Mesendoderm (in vitro differentiated cells): Measurements from ENCODE around the gene PPDPF.

Experiments
- DNase-seq: peaks from one replicate; pipeline ENCODE4 v3.0.0; 2013
- H2AK5ac ChIP-seq: 2 replicates; pipeline ENCODE4 v1.6.1; 2013; ENCODE audit warnings: low read length, inconsistent platforms
- H2BK120ac ChIP-seq: 2 replicates; pipeline ENCODE4 v1.6.1; 2013; ENCODE audit warnings: low read depth, mild to moderate bottlenecking, low read length, moderate library complexity, mixed read lengths
- H2BK15ac ChIP-seq: replicated peaks from 2 replicates; pipeline ENCODE4 v1.6.1; 2013; ENCODE audit warnings: low read depth, mild to moderate bottlenecking, moderate library complexity
- H2BK5ac ChIP-seq: 2 replicates; pipeline ENCODE4 v1.6.1; 2013; ENCODE audit warnings: low read length, inconsistent platforms
- H3K18ac ChIP-seq: 2 replicates; pipeline ENCODE4 v1.6.1; 2013; ENCODE audit warnings: mild to moderate bottlenecking, low read length, mixed read lengths
- H3K23ac ChIP-seq: one replicate; pipeline ENCODE4 v1.6.1; 2013; ENCODE audit warnings: low read length
- H3K27ac ChIP-seq: 2 replicates; pipeline ENCODE4 v1.5.1; 2013; ENCODE audit warnings: low read depth, mild to moderate bottlenecking, inconsistent platforms, low read length, moderate library complexity
- H3K27me3 ChIP-seq: 2 replicates; pipeline ENCODE4 v1.6.1; 2013; ENCODE audit warnings: low read length, control low read depth, mild to moderate bottlenecking, inconsistent platforms; ENCODE audit not compliant: insufficient read depth, poor library complexity
- H3K36me3 ChIP-seq: 2 replicates; pipeline ENCODE4 v1.6.1; 2013; ENCODE audit warnings: low read length, inconsistent platforms; ENCODE audit not compliant: control insufficient read depth, insufficient read depth
- H3K4ac ChIP-seq: one replicate; pipeline ENCODE4 v1.6.1; 2013; ENCODE audit warnings: low read depth, mild to moderate bottlenecking, low read length, moderate library complexity
- H3K4me1 ChIP-seq: 2 replicates; pipeline ENCODE4 v1.6.1; 2013; ENCODE audit warnings: low read depth, low read length, inconsistent platforms; ENCODE audit not compliant: control insufficient read depth
- H3K4me2 ChIP-seq: 2 replicates; pipeline ENCODE4 v1.6.1; 2013; ENCODE audit warnings: low read length
- H3K4me3 ChIP-seq: 2 replicates; pipeline ENCODE4 v1.5.1; 2013; ENCODE audit warnings: mild to moderate bottlenecking, low read length
- H3K56ac ChIP-seq: one replicate; pipeline ENCODE4 v1.6.1; 2013; ENCODE audit warnings: low read length
- H3K79me1 ChIP-seq: 2 replicates; pipeline ENCODE4 v1.6.1; 2013; ENCODE audit warnings: low read length, inconsistent platforms
- H3K79me2 ChIP-seq: 2 replicates; pipeline ENCODE4 v1.6.1; 2013; ENCODE audit warnings: mild to moderate bottlenecking, low read length; ENCODE audit not compliant: control insufficient read depth, insufficient read depth
- H3K9ac ChIP-seq: 2 replicates; pipeline ENCODE4 v1.6.1; 2013; ENCODE audit warnings: low read length, inconsistent platforms
- H4K5ac ChIP-seq: one replicate; pipeline ENCODE4 v1.6.1; 2013; ENCODE audit warnings: low read length
- H4K8ac ChIP-seq: one replicate; pipeline ENCODE4 v1.6.1; 2013; ENCODE audit warnings: low read depth, mild to moderate bottlenecking, control low read depth, low read length, moderate library complexity
- WGBS: extraction: QIAGEN DNeasy Blood & Tissue Kit; methylation state at CpG from one replicate; pipeline ENCODE4 v1.1.7; 2013; ENCODE audit warnings: low lambda C conversion rate, missing lambda C conversion rate; ENCODE audit not compliant: insufficient coverage; ENCODE audit errors: extremely low coverage; 5-methylcytosine and 5-hydroxymethylcytosine counted together

Gene PPDPF

DNA sequence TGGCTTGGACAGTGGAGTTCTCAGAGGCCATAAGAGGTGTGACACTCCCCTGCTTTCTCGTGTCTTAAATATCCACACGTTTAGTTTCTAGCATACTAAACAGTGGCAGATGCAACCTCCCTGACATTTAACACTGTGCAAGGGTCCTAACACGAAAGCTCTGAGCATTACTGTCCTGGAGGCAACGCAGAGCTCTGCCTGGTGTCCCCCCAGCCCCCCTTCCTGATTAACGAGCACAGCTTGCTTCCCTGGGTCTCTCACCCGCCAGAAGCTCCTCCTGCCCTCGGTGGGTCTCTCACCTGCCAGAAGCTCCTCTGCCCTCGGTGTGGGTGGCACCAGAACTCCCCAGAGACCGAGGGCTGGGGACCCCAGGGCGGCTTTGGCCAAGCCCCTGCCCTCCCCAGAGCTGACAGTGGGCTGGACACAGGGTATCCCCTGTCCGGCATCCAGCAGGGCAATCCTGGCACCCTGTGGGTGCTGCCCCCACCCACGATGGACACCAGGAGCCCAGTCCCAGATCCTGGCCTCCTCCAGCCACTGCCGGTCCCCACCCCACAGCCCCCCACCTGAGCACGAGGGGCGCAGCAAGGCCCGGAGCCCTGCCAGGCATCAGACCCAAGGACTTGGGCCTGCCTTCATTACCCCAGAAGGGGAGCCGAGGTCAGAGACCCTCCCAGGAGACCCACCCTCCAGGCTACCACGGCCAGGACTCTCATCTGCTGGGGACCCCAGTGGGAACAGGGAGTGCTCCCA, 35.7 kb upstream of the PPDPF start:
- Histone ChIP-seq H3K27me3 (peaks cover 8% of the 10 kb centered on the region), H3K18ac (no peak overlapping the region), H3K9ac (no peak overlapping the region), H4K8ac (no peak overlapping the region), H2AK5ac (no peak overlapping the region), H2BK5ac (no peak overlapping the region), H3K56ac (no peak overlapping the region), H2BK15ac (no peak overlapping the region), H3K23ac (no peak overlapping the region), H3K4me3 (no peak overlapping the region), H3K79me1 (no peaks in the 10 kb centered on the region), H3K4me1 (no peaks in the 10 kb centered on the region), H4K5ac (no peak overlapping the region), H3K4ac (no peak overlapping the region), H3K4me2 (no peak overlapping the region), H2BK120ac (no peak overlapping the region), H3K79me2 (no peaks in the 10 kb centered on the region), H3K36me3 (no peaks in the 10 kb centered on the region), H3K27ac (no peak overlapping the region)
- no CpG with 5 or more reads among the region's 18 CpGs for WGBS
- no peak for DNase-seq

GRCh38 chr20:63486300-63486855, 34.2 kb upstream of the PPDPF start:
- H3K79me2 ChIP-seq: no peaks in the 10 kb centered on the region
- DNase-seq: no peak
- H3K4me2 ChIP-seq: no peak overlapping the region
- H3K18ac ChIP-seq: no peak overlapping the region
- H3K27me3 ChIP-seq: peaks cover 8% of the 10 kb centered on the region
- H3K4me1 ChIP-seq: no peaks in the 10 kb centered on the region
- no CpG with 5 or more reads among the region's 17 CpGs for WGBS
- H3K36me3 ChIP-seq: no peaks in the 10 kb centered on the region
- H3K23ac ChIP-seq: no peak overlapping the region
- no peak overlapping the region for H3K56ac ChIP-seq
- no peak overlapping the region for H3K4ac ChIP-seq
- no peak overlapping the region for H2BK5ac ChIP-seq
- no peak overlapping the region for H2AK5ac ChIP-seq
- H2BK120ac ChIP-seq: no peak overlapping the region
- no peak overlapping the region for H4K8ac ChIP-seq
- no peaks in the 10 kb centered on the region for H3K79me1 ChIP-seq
- no peak overlapping the region for H3K9ac ChIP-seq
- H3K27ac ChIP-seq: no peak overlapping the region
- H3K4me3 ChIP-seq: no peak overlapping the region
- no peak overlapping the region for H4K5ac ChIP-seq
- no peak overlapping the region for H2BK15ac ChIP-seq

- H3K4ac ChIP-seq: no peak overlapping the region
- DNase-seq: no peak
- H3K4me2 ChIP-seq: no peak overlapping the region
Measured at GRCh38 chr20:63487116-63487764, 33.3 kb upstream of the PPDPF start.

GRCh38 chr20:63487781-63488241, 32.8 kb upstream of the PPDPF start:
- H3K79me2 ChIP-seq: no peaks in the 10 kb centered on the region
- H3K4ac ChIP-seq: no peak overlapping the region
- no peak overlapping the region for H3K18ac ChIP-seq
- H4K5ac ChIP-seq: no peak overlapping the region
- DNase-seq: no peak
- H3K9ac ChIP-seq: no peak overlapping the region
- H3K4me1 ChIP-seq: no peaks in the 10 kb centered on the region
- H3K36me3 ChIP-seq: no peaks in the 10 kb centered on the region
- peak overlapping the region; percentile 27 for H3K4me2 ChIP-seq
- H3K27ac ChIP-seq: no peak overlapping the region
- peaks cover 8% of the 10 kb centered on the region for H3K27me3 ChIP-seq
- H2BK120ac ChIP-seq: no peak overlapping the region
- no peak overlapping the region for H2AK5ac ChIP-seq
- no peak overlapping the region for H2BK15ac ChIP-seq
- no peaks in the 10 kb centered on the region for H3K79me1 ChIP-seq
- WGBS: no CpG with 5 or more reads among the region's 40 CpGs
- no peak overlapping the region for H4K8ac ChIP-seq
- H3K23ac ChIP-seq: no peak overlapping the region
- no peak overlapping the region for H3K4me3 ChIP-seq
- H3K56ac ChIP-seq: peak overlapping the region; percentile 34
- no peak overlapping the region for H2BK5ac ChIP-seq

More at GRCh38 chr20:63487116-63487764, 33.3 kb upstream of the PPDPF start:
- Histone ChIP-seq H4K8ac (no peak overlapping the region), H3K4me3 (no peak overlapping the region), H3K9ac (no peak overlapping the region), H3K23ac (no peak overlapping the region), H3K56ac (peak overlapping the region; percentile 34), H3K79me2 (no peaks in the 10 kb centered on the region), H2BK120ac (no peak overlapping the region), H3K27ac (no peak overlapping the region), H4K5ac (no peak overlapping the region), H2BK5ac (no peak overlapping the region), H3K18ac (no peak overlapping the region), H3K36me3 (no peaks in the 10 kb centered on the region), H2AK5ac (no peak overlapping the region), H3K79me1 (no peaks in the 10 kb centered on the region), H3K27me3 (peaks cover 8% of the 10 kb centered on the region), H2BK15ac (no peak overlapping the region), H3K4me1 (no peaks in the 10 kb centered on the region)
- no CpG with 5 or more reads among the region's 14 CpGs for WGBS

- H3K4me2 ChIP-seq: peak overlapping the region; percentile 38
- H2BK15ac ChIP-seq: no peak overlapping the region
- H3K36me3 ChIP-seq: no peaks in the 10 kb centered on the region
- no peak overlapping the region for H2BK120ac ChIP-seq
- H3K23ac ChIP-seq: no peak overlapping the region
- no peak overlapping the region for H3K4ac ChIP-seq
- no peak overlapping the region for H3K18ac ChIP-seq
- no peak overlapping the region for H4K5ac ChIP-seq
- H3K9ac ChIP-seq: peak overlapping the region; percentile 38
- no peaks in the 10 kb centered on the region for H3K79me1 ChIP-seq
- no peak overlapping the region for H3K4me3 ChIP-seq
- H3K56ac ChIP-seq: peak overlapping the region; percentile 80
- no peak overlapping the region for H3K27ac ChIP-seq
- peaks cover 8% of the 10 kb centered on the region for H3K27me3 ChIP-seq
- H4K8ac ChIP-seq: no peak overlapping the region
- H3K4me1 ChIP-seq: no peaks in the 10 kb centered on the region
- no CpG with 5 or more reads among the region's 83 CpGs for WGBS
- peak; percentile 38 for DNase-seq
- H2BK5ac ChIP-seq: no peak overlapping the region
- no peaks in the 10 kb centered on the region for H3K79me2 ChIP-seq
- H2AK5ac ChIP-seq: no peak overlapping the region
Measured at GRCh38 chr20:63488315-63489251, 32.0 kb upstream of the PPDPF start.
